CD4-positive, alpha-beta T cell treated with Interleukin-12 subunit alpha and Interleukin-12 subunit beta, for 1 hour (primary cell): ENCODE measurements around the gene DLG2.
"Not testable (repeated sequence)": the region's sequence is repeated elsewhere in the genome, so short reads cannot be mapped to it uniquely, and the experiment has no call there.

Experiments
- DNase-seq: peaks from one replicate; pipeline ENCODE4 v3.0.0-alpha.2; 2020

The DLG2 gene

GRCh38 chr11:83801799-83802198 is 1825.3 kb downstream of the DLG2 start:
- DNase-seq, result no peak

- no peak for DNase-seq
Observed at GRCh38 chr11:83793310-83793709, 1833.8 kb downstream of the DLG2 start.

GRCh38 chr11:83791557-83791956 is 1835.6 kb downstream of the DLG2 start:
- no peak for DNase-seq

GRCh38 chr11:83785942-83786341 is 1841.2 kb downstream of the DLG2 start:
- no peak for DNase-seq

GRCh38 chr11:83784419-83784818 is 1842.7 kb downstream of the DLG2 start:
- DNase-seq, result no peak

- no peak for DNase-seq
Observed at GRCh38 chr11:83782329-83782728, 1844.8 kb downstream of the DLG2 start.

GRCh38 chr11:83779876-83780275 is 1847.3 kb downstream of the DLG2 start:
- no peak for DNase-seq

GRCh38 chr11:83778596-83778995 is 1848.5 kb downstream of the DLG2 start:
- no peak for DNase-seq

GRCh38 chr11:83773950-83774880 is 1852.9 kb downstream of the DLG2 start:
- no peak for DNase-seq

GRCh38 chr11:83768489-83768888 is 1858.7 kb downstream of the DLG2 start:
- no peak for DNase-seq

- DNase-seq, result no peak
Observed at GRCh38 chr11:83766932-83767331, 1860.2 kb downstream of the DLG2 start.

GRCh38 chr11:83764643-83765042 is 1862.5 kb downstream of the DLG2 start:
- no peak for DNase-seq

- no peak for DNase-seq
Observed at GRCh38 chr11:83760932-83761331, 1866.2 kb downstream of the DLG2 start.

- no peak for DNase-seq
Observed at GRCh38 chr11:83759148-83759547, 1868.0 kb downstream of the DLG2 start.

GRCh38 chr11:83751041-83751440 is 1876.1 kb downstream of the DLG2 start:
- no peak for DNase-seq

GRCh38 chr11:83746921-83747585 is 1880.1 kb downstream of the DLG2 start:
- no peak for DNase-seq

GRCh38 chr11:83744620-83745192 is 1882.4 kb downstream of the DLG2 start:
- no peak for DNase-seq

GRCh38 chr11:83736684-83737083 is 1890.5 kb downstream of the DLG2 start:
- no peak for DNase-seq

GRCh38 chr11:83734120-83734519 is 1893.0 kb downstream of the DLG2 start:
- no peak for DNase-seq

- DNase-seq, result not testable (repeated sequence)
Observed at GRCh38 chr11:83731288-83731687, 1895.9 kb downstream of the DLG2 start.

GRCh38 chr11:83728281-83728680 is 1898.9 kb downstream of the DLG2 start:
- no peak for DNase-seq

GRCh38 chr11:83727251-83727650 is 1899.9 kb downstream of the DLG2 start:
- DNase-seq, result no peak

GRCh38 chr11:83726316-83726715 is 1900.8 kb downstream of the DLG2 start:
- no peak for DNase-seq

GRCh38 chr11:83725728-83726127 is 1901.4 kb downstream of the DLG2 start:
- no peak for DNase-seq
